GM12872 (cell line): ENCODE results near the gene GRIK5.

Experiments used
- CTCF ChIP-seq: IDR thresholded peaks from 3 replicates; pipeline ENCODE4 v1.5.1; 2011; ENCODE audit warnings: low read depth, mild to moderate bottlenecking, low read length, moderate library complexity; ENCODE audit not compliant: insufficient read depth

GRIK5 gene

GRCh38 chr19:42102877-42103276, 32.9 kb upstream of the GRIK5 start:
- no peak for TF ChIP-seq CTCF

- no peak for TF ChIP-seq CTCF
Observed at GRCh38 chr19:42099336-42099925, 29.4 kb upstream of the GRIK5 start.

- no peak for TF ChIP-seq CTCF
Observed at GRCh38 chr19:42098781-42099180, 28.8 kb upstream of the GRIK5 start.

- no peak for TF ChIP-seq CTCF
Observed at GRCh38 chr19:42097461-42097860, 27.5 kb upstream of the GRIK5 start.

GRCh38 chr19:42096255-42096837, 26.3 kb upstream of the GRIK5 start:
- no peak for TF ChIP-seq CTCF

GRCh38 chr19:42095814-42096230, 25.8 kb upstream of the GRIK5 start:
- no peak for TF ChIP-seq CTCF

GRCh38 chr19:42095142-42095813, 25.3 kb upstream of the GRIK5 start:
- TF ChIP-seq CTCF = no peak
